ENCODE results near the gene RNF11.

GRCh38 chr1:51309291-51309690 lies 73.2 kb downstream of the RNF11 start:
- TF ChIP-seq SUZ12 (IDR thresholded peaks at IDR 0.05; ENCODE audit: extremely low read depth, insufficient read depth, insufficient read length), result no peak
- no peak for TF ChIP-seq YY1 (IDR thresholded peaks at IDR 0.05; ENCODE audit: insufficient read depth, insufficient read length)
- TF ChIP-seq ZNF274 (IDR thresholded peaks at IDR 0.05; ENCODE audit: low read depth, low read length), result no peak
